ENCODE results near the gene NPPC.

GRCh38 chr2:231925303-231926179 lies 655 bp downstream of the NPPC start:
- TF ChIP-seq CEBPB (IDR thresholded peaks at IDR 0.05): no peak
- TF ChIP-seq EP300 (IDR thresholded peaks at IDR 0.05; ENCODE audit: borderline replicate concordance): no peak
- no peak for TF ChIP-seq TAF1 (IDR thresholded peaks at IDR 0.05; ENCODE audit: low read depth)
